ENCODE results near the gene CDH2.
"Not testable (repeated sequence)": the region's sequence is repeated elsewhere in the genome, so short reads cannot be mapped to it uniquely, and the experiment has no call there.

DNA sequence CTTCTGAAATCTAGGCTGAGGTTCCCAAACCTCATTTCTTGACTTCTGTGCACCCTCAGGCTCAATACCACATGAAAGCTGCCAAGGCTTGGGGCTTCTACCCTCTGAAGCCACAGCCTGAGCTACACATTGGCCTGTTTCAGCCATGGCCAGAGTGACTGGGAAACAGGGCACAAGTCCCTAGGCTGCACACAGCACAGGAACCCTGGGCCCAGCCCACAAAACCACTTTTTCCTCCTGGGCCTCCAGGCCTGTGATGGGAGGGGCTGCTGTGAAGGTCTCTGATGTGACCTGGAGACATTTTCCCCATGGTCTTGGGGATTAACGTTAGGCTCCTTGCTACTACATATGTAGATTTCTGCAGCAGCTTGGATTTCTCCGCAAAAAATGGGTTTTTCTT lies 270.7 kb downstream of the CDH2 start:
- TF ChIP-seq EP300, POLR2AphosphoS5 (IDR thresholded peaks at IDR 0.05): not testable (repeated sequence)

All from gastroesophageal sphincter (tissue), 2 donors.